Stimulated activated CD4-positive, alpha-beta T cell treated with anti-CD3 and anti-CD28 coated beads, TNF-alpha, amount 100 ng/mL, for 24 hours (primary cell): Measurements from ENCODE around the gene PHETA1.

Experiments
- DNase-seq, 3 experiments: peaks; one replicate each; pipeline ENCODE4 v3.0.0-alpha.2; 2020; ENCODE audit warnings: low read depth in 3 of 3

The PHETA1 gene

DNA sequence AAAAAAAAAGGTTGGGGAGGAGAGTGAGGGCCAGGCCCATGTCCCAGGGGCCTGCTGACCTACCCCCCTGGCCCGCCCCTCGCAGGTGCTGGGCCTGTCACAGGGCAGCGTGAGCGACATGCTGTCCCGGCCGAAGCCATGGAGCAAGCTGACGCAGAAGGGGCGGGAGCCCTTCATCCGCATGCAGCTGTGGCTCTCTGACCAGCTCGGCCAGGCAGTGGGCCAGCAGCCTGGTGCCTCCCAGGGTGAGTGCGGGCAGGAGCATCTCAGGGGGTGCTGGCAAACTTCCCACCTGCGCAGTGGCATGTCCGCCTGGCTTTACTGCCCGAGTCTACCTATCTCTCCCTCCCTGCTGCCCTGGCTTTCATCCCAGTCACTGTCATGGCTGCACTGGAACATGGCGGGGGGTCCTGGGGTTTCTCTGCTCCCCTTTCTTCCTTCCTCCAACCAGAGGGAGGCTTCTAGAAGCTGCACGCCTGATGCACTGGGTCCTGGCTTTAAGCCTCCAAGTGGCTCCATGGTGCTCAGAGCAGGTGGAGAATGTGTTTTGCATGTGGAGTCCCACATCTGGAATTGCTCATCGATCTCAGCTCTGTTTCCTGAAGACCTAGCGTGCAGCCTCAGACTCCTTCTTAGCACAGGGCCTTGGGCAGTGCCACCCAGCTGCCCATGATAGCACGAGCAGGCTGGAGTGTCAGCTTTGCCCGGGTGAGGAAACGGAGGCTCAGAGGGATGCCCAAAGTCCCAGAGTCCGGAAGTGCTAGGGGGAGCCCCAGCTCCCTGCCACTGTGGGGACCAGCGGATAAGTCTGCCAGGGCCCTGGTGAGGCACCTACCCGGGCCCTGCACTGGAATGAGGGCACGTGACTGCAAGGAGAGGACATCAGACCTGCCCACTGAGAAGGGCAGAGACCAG lies 46.3 kb downstream of the PHETA1 start:
- DNase-seq: no peak

- no peak for DNase-seq
Observed at GRCh38 chr12:111321317-111321716, 47.6 kb downstream of the PHETA1 start.

GRCh38 chr12:111320258-111321050 lies 48.4 kb downstream of the PHETA1 start:
- no peak for DNase-seq

DNA sequence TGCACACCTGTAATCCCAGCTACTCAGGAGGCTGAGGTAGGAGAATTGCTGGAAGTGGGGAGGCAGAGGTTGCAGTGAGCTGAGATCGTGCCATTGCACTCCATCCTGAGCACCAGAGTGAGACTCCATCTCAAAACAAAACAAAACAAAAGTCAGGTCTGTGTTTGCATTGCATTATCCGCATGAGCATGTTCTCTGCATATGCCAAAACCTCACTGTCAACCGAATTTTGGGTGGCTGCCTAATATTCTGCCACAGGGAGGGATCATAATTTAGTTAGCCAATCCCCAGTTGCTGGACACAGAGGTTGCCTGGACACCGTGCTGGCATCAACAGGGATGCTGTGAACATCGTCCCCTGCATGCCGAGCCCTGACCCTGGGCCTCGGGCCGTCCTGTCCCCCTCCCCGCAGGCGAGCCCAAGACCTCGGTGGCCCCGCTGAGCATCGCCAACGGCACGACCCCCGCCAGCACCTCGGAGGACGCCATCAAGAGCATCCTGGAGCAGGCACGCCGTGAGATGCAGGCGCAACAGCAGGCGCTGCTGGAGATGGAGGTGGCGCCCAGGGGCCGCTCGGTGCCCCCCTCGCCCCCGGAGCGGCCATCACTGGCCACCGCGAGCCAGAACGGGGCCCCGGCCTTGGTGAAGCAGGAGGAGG lies 49.2 kb downstream of the PHETA1 start:
- DNase-seq: no peak

DNA sequence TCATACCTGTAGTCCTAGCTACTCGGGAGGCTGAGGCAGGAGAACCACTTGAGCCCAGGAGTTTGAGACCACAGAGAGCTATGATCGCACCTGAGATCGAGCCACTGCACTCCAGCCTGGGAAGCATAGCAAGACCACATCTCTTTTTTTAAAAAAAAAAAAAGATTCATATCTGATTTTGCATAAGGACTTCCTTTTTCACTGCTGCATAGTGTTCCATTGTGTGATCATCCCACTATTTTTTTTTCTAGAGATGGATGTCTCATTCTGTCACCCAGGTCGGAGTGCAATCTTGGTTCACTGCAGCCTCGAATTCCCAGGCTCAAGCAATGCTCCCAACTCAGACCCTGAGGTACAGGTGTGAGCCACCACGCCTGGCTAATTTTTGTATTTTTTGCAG lies 50.4 kb downstream of the PHETA1 start:
- DNase-seq: no peak

DNA sequence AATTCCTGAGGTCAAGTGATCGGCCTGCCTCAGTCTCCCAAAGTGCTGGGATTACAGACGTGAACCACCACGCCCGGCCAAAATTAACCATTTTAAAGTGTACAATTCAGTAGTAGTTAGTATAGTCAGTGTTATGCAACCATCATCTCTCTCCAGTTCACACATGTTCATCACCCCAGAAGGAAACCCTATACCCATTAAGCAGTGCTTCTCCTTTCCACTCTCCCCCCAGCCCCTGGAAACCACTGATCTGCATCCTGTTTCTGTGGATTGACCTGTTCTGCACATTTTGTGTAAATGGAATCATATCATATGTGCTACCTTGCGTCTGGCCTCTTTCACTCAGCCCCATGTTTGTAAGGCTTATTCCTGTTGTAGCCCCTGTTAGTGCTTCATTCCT lies 52.2 kb downstream of the PHETA1 start:
- no peak for DNase-seq

- DNase-seq: no peak
Observed at GRCh38 chr12:111314953-111315539, 53.8 kb downstream of the PHETA1 start.

DNA sequence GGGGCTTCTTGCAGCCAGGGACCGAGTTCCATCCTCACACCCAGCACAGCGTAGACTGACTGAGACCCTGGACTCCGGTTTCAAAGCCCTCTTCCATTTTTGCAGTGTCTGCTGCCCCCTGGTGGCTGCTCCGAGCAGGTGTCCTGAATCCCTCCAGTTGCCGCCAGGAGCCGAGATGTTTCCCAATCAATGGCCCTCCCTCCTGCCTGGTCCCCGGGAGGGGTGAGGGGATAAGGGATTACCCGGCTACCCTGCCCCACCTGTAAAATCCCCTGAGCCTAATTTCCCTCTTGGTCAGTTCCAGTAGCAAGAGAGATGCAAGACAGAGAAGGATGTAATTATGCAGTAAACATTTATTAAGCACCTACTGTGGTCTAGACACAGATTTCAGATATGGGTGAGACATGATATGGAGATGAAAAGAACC lies 55.0 kb downstream of the PHETA1 start:
- peak; percentile 44 to 70 (median 63) for DNase-seq

GRCh38 chr12:111312708-111313107 lies 56.2 kb downstream of the PHETA1 start:
- no peak for DNase-seq

DNA sequence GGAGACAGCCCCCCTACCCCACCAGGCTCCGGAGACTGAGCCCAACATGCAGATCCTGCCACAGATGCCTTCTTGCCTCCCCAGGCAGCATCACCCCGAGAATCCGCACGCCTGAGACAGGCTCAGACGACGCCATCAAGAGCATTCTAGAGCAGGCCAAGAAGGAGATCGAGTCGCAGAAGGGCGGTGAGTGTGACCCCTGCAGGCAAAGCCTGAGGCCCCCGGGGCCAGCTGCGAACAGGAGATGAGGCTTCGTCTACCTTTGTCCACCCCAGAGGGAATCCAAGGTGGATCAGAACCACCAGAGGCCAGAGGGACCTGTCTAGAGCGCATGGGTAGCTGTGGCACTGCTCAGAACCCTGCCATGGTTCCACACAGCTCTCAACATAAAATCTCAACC lies 56.9 kb downstream of the PHETA1 start:
- DNase-seq: no peak

- no peak for DNase-seq
Observed at GRCh38 chr12:111311011-111311410, 57.9 kb downstream of the PHETA1 start.
